Measurements from ENCODE around the gene ZNF217.

The ZNF217 gene

DNA sequence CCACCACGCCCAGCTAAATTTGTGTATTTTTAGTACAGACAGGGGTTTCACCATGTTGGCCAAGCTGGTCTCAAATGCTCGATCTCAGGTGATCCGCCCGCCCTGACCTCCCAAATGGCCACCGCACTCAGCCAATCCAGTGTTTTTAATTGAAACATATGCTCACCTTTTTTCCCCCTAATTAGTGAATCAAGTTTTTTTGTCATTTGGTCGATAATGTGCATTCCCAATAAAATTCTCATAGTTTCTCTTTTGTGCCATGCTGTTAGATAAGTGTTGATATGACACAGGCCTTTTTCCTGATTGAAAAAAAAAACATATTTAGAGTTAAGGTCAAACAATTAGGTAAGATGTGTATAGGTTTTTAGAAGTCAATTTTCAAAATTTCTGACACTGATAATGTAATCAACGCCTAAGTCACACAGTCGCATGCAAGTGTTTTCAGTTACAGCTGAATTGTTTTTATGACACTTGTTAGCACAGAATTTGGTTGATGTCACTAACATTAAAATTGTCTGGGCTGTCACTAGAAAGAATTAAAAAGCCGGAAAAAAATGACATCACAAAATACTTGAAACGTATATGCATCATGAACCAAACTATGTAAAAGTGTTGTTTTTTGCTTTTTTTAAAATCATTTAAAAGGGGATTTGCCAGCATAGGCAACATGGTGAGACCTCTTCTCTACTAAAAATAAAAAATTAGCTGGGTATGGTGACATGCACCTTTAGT, 21.9 kb downstream of the ZNF217 start:
- peaks cover 85% of the 10 kb centered on the region for H4K20me1 ChIP-seq (ENCODE audit: insufficient read depth)
- no peaks in the 10 kb centered on the region for H3K27me3 ChIP-seq (ENCODE audit: insufficient read depth, low read depth)
- no peak overlapping the region for H3K9ac ChIP-seq
- no peak overlapping the region for H3K27ac ChIP-seq
- peaks cover 84% of the 10 kb centered on the region for H3K36me3 ChIP-seq (ENCODE audit: insufficient read depth)
- peaks cover 48% of the 10 kb centered on the region for H3K4me1 ChIP-seq (ENCODE audit: low read depth, poor library complexity, severe bottlenecking)
- TF ChIP-seq, protein P1, sequence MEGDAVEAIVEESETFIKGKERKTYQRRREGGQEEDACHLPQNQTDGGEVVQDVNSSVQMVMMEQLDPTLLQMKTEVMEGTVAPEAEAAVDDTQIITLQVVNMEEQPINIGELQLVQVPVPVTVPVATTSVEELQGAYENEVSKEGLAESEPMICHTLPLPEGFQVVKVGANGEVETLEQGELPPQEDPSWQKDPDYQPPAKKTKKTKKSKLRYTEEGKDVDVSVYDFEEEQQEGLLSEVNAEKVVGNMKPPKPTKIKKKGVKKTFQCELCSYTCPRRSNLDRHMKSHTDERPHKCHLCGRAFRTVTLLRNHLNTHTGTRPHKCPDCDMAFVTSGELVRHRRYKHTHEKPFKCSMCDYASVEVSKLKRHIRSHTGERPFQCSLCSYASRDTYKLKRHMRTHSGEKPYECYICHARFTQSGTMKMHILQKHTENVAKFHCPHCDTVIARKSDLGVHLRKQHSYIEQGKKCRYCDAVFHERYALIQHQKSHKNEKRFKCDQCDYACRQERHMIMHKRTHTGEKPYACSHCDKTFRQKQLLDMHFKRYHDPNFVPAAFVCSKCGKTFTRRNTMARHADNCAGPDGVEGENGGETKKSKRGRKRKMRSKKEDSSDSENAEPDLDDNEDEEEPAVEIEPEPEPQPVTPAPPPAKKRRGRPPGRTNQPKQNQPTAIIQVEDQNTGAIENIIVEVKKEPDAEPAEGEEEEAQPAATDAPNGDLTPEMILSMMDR (conservative IDR thresholded peaks at IDR 0.05; ENCODE audit: low read depth, low read length) = no peak
- H3K79me2 ChIP-seq (ENCODE audit: insufficient read depth, low read depth) = peaks cover 98% of the 10 kb centered on the region
- no peak overlapping the region for H3K4me3 ChIP-seq (IDR thresholded peaks at IDR 0.05; ENCODE audit: insufficient read depth, low read depth, low read length)
- no peak overlapping the region for H2AFZ ChIP-seq (ENCODE audit: low read depth)
- no peak overlapping the region for H3K4me2 ChIP-seq

DNA sequence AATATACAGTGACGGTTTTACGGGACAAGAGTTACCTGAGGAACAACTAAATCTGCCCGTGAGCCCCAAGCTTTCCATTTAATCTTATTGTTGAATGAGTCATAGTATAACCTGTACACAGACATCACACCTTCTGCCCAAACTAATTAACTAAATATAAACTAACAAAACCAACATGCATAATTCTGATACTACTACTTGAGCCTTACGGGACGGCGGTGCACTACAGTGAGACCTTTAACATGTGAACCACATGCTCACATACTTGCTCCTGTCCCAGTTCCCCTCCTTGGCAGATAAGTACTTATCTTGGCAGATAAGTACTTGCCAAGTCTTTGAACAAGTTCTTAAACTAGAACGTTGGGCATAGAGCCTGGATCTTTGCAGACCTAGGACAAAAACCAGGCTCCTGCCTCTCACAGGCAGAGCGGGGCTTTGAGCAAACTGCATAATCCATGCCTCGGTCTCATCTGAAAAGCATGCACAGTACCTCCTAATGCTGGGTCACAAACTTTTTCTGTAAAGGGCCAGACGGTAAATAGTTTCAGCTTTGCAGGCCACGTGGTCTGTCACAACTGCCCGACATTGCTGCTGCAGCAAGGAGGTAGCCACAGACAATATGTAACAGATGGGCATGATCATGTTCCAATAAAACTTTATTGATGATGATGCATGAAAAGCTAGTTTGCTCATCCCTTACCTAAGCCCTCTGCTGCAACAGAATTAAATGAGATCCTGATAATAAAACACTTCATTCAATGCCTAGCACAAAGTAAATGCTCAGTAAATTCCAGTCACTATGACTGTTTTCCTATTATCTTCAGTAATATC, 23.0 kb downstream of the ZNF217 start:
- Histone ChIP-seq H3K9ac (no peak overlapping the region), H3K79me2 (ENCODE audit: insufficient read depth, low read depth) (peaks cover 90% of the 10 kb centered on the region), H3K4me2 (no peak overlapping the region), H3K27ac (no peak overlapping the region), H4K20me1 (ENCODE audit: insufficient read depth) (peaks cover 75% of the 10 kb centered on the region), H3K4me3 (IDR thresholded peaks at IDR 0.05; ENCODE audit: insufficient read depth, low read depth, low read length) (no peak overlapping the region), H3K36me3 (ENCODE audit: insufficient read depth) (peaks cover 82% of the 10 kb centered on the region), H2AFZ (ENCODE audit: low read depth) (no peak overlapping the region), H3K27me3 (ENCODE audit: insufficient read depth, low read depth) (no peaks in the 10 kb centered on the region), H3K4me1 (ENCODE audit: low read depth, poor library complexity, severe bottlenecking) (peaks cover 37% of the 10 kb centered on the region)
- TF ChIP-seq, protein P1 (conservative IDR thresholded peaks at IDR 0.05; ENCODE audit: low read depth, low read length) = no peak

DNA sequence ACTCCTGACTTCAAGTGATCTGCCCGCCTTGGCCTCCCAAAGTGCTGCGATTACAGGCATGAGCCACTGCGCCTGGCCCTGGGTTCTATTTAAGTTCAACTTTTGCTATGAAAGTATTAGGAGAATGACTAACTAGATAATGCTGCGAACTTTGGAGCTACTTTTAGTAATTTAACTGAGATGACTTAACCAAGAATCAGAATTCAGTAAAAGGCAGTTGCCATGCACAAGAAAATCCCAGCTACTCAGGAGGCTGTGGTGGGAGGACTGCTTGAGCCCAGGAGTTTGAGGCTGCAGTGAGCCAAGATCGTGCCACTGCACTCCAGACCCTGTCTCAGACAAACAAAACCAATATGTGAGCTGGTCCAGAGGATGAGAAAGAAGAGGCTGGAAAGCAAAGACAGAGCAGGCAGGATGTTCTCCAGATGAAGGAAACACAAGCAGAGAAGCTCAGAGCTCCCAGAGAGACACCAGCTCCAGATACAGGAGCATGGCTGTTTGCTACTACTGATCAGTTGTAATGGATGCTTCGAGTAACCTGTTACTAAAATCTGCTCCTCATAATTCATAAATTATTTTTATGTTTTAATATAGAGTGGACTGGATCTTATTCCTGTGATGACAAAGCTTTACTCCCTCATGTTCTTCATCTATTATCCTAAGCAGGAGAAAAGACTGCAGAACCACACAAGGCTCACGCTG, 23.9 kb downstream of the ZNF217 start:
- Histone ChIP-seq H3K4me3 (IDR thresholded peaks at IDR 0.05; ENCODE audit: insufficient read depth, low read depth, low read length) (no peak overlapping the region), H3K36me3 (ENCODE audit: insufficient read depth) (peaks cover 74% of the 10 kb centered on the region), H3K27ac (no peak overlapping the region), H4K20me1 (ENCODE audit: insufficient read depth) (peaks cover 66% of the 10 kb centered on the region), H3K9ac (no peak overlapping the region), H2AFZ (ENCODE audit: low read depth) (no peak overlapping the region), H3K79me2 (ENCODE audit: insufficient read depth, low read depth) (peaks cover 81% of the 10 kb centered on the region), H3K4me2 (no peak overlapping the region), H3K27me3 (ENCODE audit: insufficient read depth, low read depth) (no peaks in the 10 kb centered on the region), H3K4me1 (ENCODE audit: low read depth, poor library complexity, severe bottlenecking) (peaks cover 28% of the 10 kb centered on the region)
- TF ChIP-seq, protein P1 (conservative IDR thresholded peaks at IDR 0.05; ENCODE audit: low read depth, low read length) = no peak

DNA sequence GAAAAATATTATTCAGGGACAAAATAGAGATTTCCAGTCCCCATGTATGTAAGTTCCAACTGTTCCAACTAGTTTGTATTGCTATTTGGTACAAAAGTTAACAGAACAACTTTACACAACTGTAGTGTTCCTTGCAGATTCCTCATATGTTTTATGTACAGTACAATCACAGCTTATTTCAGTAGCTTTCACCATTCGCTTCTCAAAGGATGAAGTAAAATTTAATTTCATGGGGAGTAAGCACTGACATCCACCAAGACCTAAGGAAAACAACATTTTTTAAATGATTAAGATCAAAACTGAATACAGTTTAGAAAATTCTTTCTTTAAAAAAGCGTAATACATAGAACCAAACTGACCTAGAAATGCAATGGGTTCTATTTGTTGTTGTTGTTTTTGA, 24.6 kb downstream of the ZNF217 start:
- TF ChIP-seq, protein P1 (conservative IDR thresholded peaks at IDR 0.05; ENCODE audit: low read depth, low read length) = no peak
- Histone ChIP-seq H3K27me3 (ENCODE audit: insufficient read depth, low read depth) (no peaks in the 10 kb centered on the region), H3K27ac (no peak overlapping the region), H3K36me3 (ENCODE audit: insufficient read depth) (peaks cover 67% of the 10 kb centered on the region), H3K9ac (no peak overlapping the region), H3K79me2 (ENCODE audit: insufficient read depth, low read depth) (peaks cover 73% of the 10 kb centered on the region), H3K4me2 (no peak overlapping the region), H3K4me3 (IDR thresholded peaks at IDR 0.05; ENCODE audit: insufficient read depth, low read depth, low read length) (no peak overlapping the region), H4K20me1 (ENCODE audit: insufficient read depth) (peaks cover 58% of the 10 kb centered on the region), H3K4me1 (ENCODE audit: low read depth, poor library complexity, severe bottlenecking) (peaks cover 22% of the 10 kb centered on the region), H2AFZ (ENCODE audit: low read depth) (no peak overlapping the region)

All from KMS-11 (cell line).